Measurements from ENCODE around the gene LKAAEAR1. TPM values are rescaled to one million over a fixed set of nuclear protein-coding genes. Genes with fewer than 3 reads are reported as not detected.

LKAAEAR1 gene
- total and polyA plus RNA-seq, 7 donors: 0.19 to 1.5 TPM; not detected in 5

DNA sequence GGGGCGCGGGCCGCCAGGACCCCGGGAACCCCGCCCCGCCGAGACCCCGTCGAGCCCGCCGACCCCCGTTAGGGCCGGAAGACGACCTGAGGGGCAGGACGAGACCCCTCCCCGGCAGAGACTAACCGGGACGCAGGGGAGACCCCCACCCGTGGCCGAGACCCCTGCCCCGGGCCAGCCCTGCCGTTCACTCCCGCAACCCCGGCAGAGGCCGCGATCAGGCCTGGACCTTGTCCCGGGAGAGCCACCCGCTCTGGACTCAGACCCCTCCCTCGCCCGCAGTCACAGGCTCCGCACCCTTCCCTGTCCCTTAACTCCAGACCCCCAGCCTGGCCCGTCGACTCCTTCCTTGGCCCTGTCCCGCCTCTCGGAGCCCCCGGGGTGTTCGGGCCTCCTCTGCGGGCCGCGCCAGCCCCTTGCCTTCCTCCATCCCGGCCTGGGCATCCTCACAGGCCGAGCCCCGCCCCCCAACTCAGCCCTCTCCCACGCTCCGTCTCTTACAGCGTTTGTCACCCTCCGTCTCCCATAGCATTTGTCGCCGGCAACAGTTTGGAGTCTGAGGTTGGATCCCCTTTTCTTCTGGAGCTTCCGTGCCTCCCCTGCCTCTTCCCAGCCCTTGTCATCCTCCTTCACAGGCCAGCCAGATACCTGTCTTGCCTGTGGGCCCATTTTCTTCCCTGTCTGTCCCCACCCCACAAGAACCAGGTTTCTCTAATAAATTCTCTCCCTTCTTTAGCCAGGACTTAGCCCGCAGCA, 20.6 kb downstream of the LKAAEAR1 start:
- H3K27ac ChIP-seq: peak overlapping the region; percentile 77 to 91 (median 88)
- H3K9me3 ChIP-seq: no peaks in the 10 kb centered on the region
- peaks cover 0 to 29% (median 25%) of the 10 kb centered on the region in 4 donors for H3K4me1 ChIP-seq
- no peaks in the 10 kb centered on the region for H3K27me3 ChIP-seq
- intact Hi-C loops (cut with DNase I): loop anchor here (1.0 kb wide), 1 partner anchor 82 kb away; the partner anchor contains the start of gene PRPF6
- TF ChIP-seq POLR2A (IDR thresholded peaks at IDR 0.05): no peak
- TF ChIP-seq EP300 (IDR thresholded peaks at IDR 0.05): no peak
- TF ChIP-seq, protein P1, sequence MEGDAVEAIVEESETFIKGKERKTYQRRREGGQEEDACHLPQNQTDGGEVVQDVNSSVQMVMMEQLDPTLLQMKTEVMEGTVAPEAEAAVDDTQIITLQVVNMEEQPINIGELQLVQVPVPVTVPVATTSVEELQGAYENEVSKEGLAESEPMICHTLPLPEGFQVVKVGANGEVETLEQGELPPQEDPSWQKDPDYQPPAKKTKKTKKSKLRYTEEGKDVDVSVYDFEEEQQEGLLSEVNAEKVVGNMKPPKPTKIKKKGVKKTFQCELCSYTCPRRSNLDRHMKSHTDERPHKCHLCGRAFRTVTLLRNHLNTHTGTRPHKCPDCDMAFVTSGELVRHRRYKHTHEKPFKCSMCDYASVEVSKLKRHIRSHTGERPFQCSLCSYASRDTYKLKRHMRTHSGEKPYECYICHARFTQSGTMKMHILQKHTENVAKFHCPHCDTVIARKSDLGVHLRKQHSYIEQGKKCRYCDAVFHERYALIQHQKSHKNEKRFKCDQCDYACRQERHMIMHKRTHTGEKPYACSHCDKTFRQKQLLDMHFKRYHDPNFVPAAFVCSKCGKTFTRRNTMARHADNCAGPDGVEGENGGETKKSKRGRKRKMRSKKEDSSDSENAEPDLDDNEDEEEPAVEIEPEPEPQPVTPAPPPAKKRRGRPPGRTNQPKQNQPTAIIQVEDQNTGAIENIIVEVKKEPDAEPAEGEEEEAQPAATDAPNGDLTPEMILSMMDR (IDR thresholded peaks at IDR 0.05): no peak
- TF ChIP-seq POLR2AphosphoS5 (IDR thresholded peaks at IDR 0.05): no peak
- DNase-seq: no peak
- 5% methylated on average over 51 of the region's 51 CpGs for whole genome bisulfite sequencing, 2 donors
- peak overlapping the region; percentile 72 to 95 (median 89) for H3K4me3 ChIP-seq
- H3K36me3 ChIP-seq: no peaks in the 10 kb centered on the region

DNA sequence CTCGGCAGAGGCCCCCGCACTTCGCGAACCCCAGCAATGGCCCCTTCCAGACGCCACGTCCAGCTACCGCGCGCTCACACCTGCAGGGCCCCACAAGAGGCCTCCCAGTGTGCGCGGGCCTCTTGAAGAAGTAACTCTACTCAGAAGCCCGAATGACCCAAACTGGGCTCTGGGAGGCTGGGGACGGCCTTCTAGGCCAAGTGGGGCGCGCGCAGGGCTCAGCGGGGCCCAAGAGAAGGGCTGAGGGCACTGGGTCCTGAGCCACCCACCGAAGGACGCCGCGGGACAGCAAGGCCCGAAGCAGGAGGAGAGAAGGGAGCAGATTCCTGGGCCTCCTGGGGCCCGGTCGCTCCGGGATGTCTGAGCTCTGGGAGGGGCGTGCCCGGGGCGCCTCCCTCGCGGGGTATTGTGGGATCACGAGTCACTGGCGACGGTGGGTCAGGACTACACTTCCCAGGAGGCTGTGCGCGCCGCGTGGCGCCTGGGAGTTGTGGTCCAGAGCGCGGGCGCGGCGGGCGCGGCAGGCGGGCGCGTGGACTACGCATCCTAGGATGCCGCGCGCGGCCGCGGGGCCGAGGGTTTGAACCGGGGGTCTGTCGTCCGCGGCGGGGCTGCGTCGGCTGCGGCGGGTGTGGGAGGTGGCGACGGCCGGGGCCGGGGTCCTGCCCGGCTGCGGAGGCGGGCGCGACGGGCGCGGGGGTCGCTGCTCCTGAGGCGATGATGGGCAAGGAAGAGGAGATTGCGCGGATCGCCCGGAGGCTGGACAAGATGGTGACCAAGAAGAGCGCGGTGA, 21.4 kb downstream of the LKAAEAR1 start, which contains the start of gene TCEA2:
TSS of gene TCEA2 (plus strand) at position 603 of the 793 bp plus-strand sequence. CDS start at position 718, 115 bp downstream.
- Histone ChIP-seq H3K27me3 (no peaks in the 10 kb centered on the region), H3K9me3 (no peaks in the 10 kb centered on the region), H3K4me3 (peak within 1 kb of the TSS; percentile 72 to 95 (median 89)), H3K4me1 (peaks cover 0 to 31% (median 25%) of the 10 kb centered on the region in 4 donors), H3K36me3 (no peaks in the 10 kb centered on the region), H3K27ac (peak within 1 kb of the TSS; percentile 77 to 91 (median 88))
- TF ChIP-seq, protein P1 (IDR thresholded peaks at IDR 0.05): no peak
- TF ChIP-seq EP300 (IDR thresholded peaks at IDR 0.05): no peak
- peak; percentile 72 to 82 for TF ChIP-seq POLR2A (IDR thresholded peaks at IDR 0.05)
- TF ChIP-seq POLR2AphosphoS5 (IDR thresholded peaks at IDR 0.05): peak; percentile 79 to 95 (median 90)
- WGBS, 2 donors: 8 to 11% methylated on average over 85 of the region's 85 CpGs
- peak; percentile 98 for DNase-seq
- intact Hi-C loops (cut with DNase I): loop anchor here (1.0 kb wide), 1 partner anchor 81 kb away; the partner anchor contains the start of gene PRPF6

DNA sequence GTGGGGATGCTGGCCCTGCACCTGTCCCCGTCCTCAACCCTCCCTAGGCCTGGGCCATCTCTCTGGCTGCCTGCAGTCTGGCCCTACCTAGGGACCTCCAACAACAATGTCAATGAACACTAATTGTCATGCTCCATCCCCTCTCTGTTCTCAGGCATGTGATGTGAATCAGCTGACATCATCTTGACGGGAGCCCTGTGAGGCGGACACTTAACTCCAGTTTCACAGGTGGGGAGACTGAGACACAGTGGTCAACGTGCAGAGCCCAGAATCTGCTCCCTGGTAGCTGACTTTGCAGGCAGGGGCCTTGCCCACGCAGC, 22.0 kb downstream of the LKAAEAR1 start:
- H3K4me3 ChIP-seq: peak overlapping the region; percentile 72 to 95 (median 89)
- H3K27ac ChIP-seq: peak overlapping the region; percentile 77 to 91 (median 88)
- DNase-seq: no peak
- no peaks in the 10 kb centered on the region for H3K36me3 ChIP-seq
- intact Hi-C loops (cut with DNase I): no loop called here
- H3K9me3 ChIP-seq: no peaks in the 10 kb centered on the region
- 66 to 74% methylated on average over 5 of the region's 5 CpGs for WGBS, 2 donors
- TF ChIP-seq, protein P1 (IDR thresholded peaks at IDR 0.05): no peak
- no peak for TF ChIP-seq POLR2AphosphoS5 (IDR thresholded peaks at IDR 0.05)
- no peak for TF ChIP-seq POLR2A (IDR thresholded peaks at IDR 0.05)
- no peaks in the 10 kb centered on the region for H3K27me3 ChIP-seq
- peaks cover 0 to 36% (median 25%) of the 10 kb centered on the region in 4 donors for H3K4me1 ChIP-seq

DNA sequence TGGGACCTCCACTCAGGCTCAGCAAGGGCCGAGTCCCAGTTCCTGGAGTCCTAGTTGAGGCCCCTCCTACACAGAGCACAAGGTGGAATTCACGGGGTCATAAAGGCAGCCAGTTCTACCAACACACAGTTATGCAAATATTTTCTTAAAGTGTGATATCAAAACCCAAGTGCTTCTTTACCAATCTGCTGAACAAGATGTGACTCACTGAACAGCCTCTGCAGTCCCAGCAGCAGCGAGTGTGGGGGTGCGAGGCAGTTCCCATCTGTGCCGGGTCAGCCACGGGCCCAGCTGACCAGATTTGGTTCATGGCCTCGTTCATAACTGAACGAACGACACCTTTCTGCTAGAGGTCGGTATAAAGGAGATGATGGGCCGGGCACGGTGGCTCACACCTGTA, 25.7 kb downstream of the LKAAEAR1 start:
- Histone ChIP-seq H3K9me3 (no peaks in the 10 kb centered on the region), H3K4me3 (no peak overlapping the region), H3K4me1 (peaks cover 0 to 15% (median 9%) of the 10 kb centered on the region in 4 donors), H3K27ac (no peak overlapping the region), H3K36me3 (no peaks in the 10 kb centered on the region), H3K27me3 (peaks cover 0 to 29% (median 24%) of the 10 kb centered on the region in 3 donors)
- no peak for DNase-seq
- 37 to 73% methylated on average over 12 of the region's 12 CpGs for WGBS, 2 donors
- intact Hi-C loops (cut with DNase I): no loop called here
- TF ChIP-seq POLR2AphosphoS5 (IDR thresholded peaks at IDR 0.05): no peak
- TF ChIP-seq, protein P1 (IDR thresholded peaks at IDR 0.05): no peak
- no peak for TF ChIP-seq EP300 (IDR thresholded peaks at IDR 0.05)
- no peak for TF ChIP-seq POLR2A (IDR thresholded peaks at IDR 0.05)
